GM19395 (cell line): Measurements from ENCODE around the gene LMAN1.

Experiments used
- ATAC-seq: cut with Tn5 transposase; IDR thresholded peaks from one replicate; pipeline ENCODE4 v1.9.1; 2021; ENCODE audit warnings: mild to moderate bottlenecking, moderate library complexity; ENCODE audit not compliant: unreplicated experiment

Gene LMAN1

GRCh38 chr18:59372975-59373374, 13.9 kb upstream of the LMAN1 start:
- no peak for ATAC-seq

- no peak for ATAC-seq
These were observed 1.3 kb upstream of the LMAN1 start for GRCh38 chr18:59360381-59360780.

GRCh38 chr18:59359576-59359952, 499 bp upstream of the LMAN1 start:
- peak; percentile 42 for ATAC-seq

GRCh38 chr18:59358414-59358711, 702 bp downstream of the LMAN1 start:
- ATAC-seq = no peak

GRCh38 chr18:59357928-59358327, 1.1 kb downstream of the LMAN1 start:
- no peak for ATAC-seq

- ATAC-seq = no peak
These were observed 4.3 kb downstream of the LMAN1 start for GRCh38 chr18:59354731-59355130.

- ATAC-seq = no peak
These were observed 5.9 kb downstream of the LMAN1 start for GRCh38 chr18:59353079-59353680.

GRCh38 chr18:59352250-59352855, 6.7 kb downstream of the LMAN1 start:
- no peak for ATAC-seq

GRCh38 chr18:59345556-59345955, 13.5 kb downstream of the LMAN1 start:
- ATAC-seq = no peak

- ATAC-seq = no peak
These were observed 14.1 kb downstream of the LMAN1 start for GRCh38 chr18:59344996-59345395.

GRCh38 chr18:59343926-59344325, 15.1 kb downstream of the LMAN1 start:
- no peak for ATAC-seq

GRCh38 chr18:59340817-59341216, 18.2 kb downstream of the LMAN1 start:
- no peak for ATAC-seq

- no peak for ATAC-seq
These were observed 18.8 kb downstream of the LMAN1 start for GRCh38 chr18:59340312-59340711.

- no peak for ATAC-seq
These were observed 26.1 kb downstream of the LMAN1 start for GRCh38 chr18:59332986-59333385.

GRCh38 chr18:59328683-59329082, 30.4 kb downstream of the LMAN1 start:
- ATAC-seq = no peak

- no peak for ATAC-seq
These were observed 33.1 kb downstream of the LMAN1 start for GRCh38 chr18:59325965-59326364.

- ATAC-seq = no peak
These were observed 34.5 kb downstream of the LMAN1 start for GRCh38 chr18:59324623-59324971.

- no peak for ATAC-seq
These were observed 35.0 kb downstream of the LMAN1 start for GRCh38 chr18:59323931-59324622.

- no peak for ATAC-seq
These were observed 40.5 kb downstream of the LMAN1 start, which contains the start of gene CPLX4 for GRCh38 chr18:59318460-59319050. CPLX4 (minus strand) TSS chr18:59318649; CDS start chr18:59318462, 187 bp downstream.

- ATAC-seq = no peak
These were observed 47.4 kb downstream of the LMAN1 start for GRCh38 chr18:59311631-59312030.

GRCh38 chr18:59308938-59309260, 50.2 kb downstream of the LMAN1 start:
- ATAC-seq = no peak

GRCh38 chr18:59308248-59308937, 50.7 kb downstream of the LMAN1 start:
- peak; percentile 87 for ATAC-seq
